HEK293 (cell line): ENCODE data around the gene SPATA6L.

Experiments
- CTCF ChIA-PET: fragments of 350-600 bp; formaldehyde crosslinking; extraction: SDS; loops from one replicate; lab custom pipeline; 2021; ENCODE audit warnings: antibody characterized with exemption; lab: Yijun Ruan, JAX
- POLR2A ChIA-PET: fragments of 300-600 bp; formaldehyde crosslinking; extraction: SDS; loops from one replicate; lab custom pipeline; 2020; ENCODE audit warnings: antibody characterized with exemption, inconsistent platforms; lab: Yijun Ruan, JAX
- H3K27ac ChIP-seq: fragments of 200-500 bp; sonication (Bioruptor generic); 2 replicates; pipeline ENCODE4 v1.5.1; 2014; ENCODE audit warnings: low read depth, low read length, control low read depth, inconsistent platforms; ENCODE audit errors: extremely low read depth
- H3K36me3 ChIP-seq, 2 experiments: fragments of 200-500 bp in 1 of 2; sonication (Bioruptor generic) in 1 of 2; 1 replicate in 1 of 2; 2 replicates in 1 of 2; pipeline ENCODE4 v1.5.1; 2014 to 2017; ENCODE audit warnings: inconsistent platforms in 2 of 2, low read length in 2 of 2; ENCODE audit not compliant: control insufficient read depth in 2 of 2, insufficient read depth in 1 of 2
- H3K4me1 ChIP-seq: fragments of 200-500 bp; sonication (Bioruptor generic); 2 replicates; pipeline ENCODE4 v1.5.1; 2014; ENCODE audit warnings: mild to moderate bottlenecking, low read length, inconsistent platforms; ENCODE audit not compliant: control insufficient read depth, insufficient read depth
- H3K4me3 ChIP-seq: 2 replicates; pipeline ENCODE4 v1.5.1; 2011; ENCODE audit warnings: low read depth, mild to moderate bottlenecking, control low read depth, low read length, moderate library complexity
- H3K9me3 ChIP-seq: fragments of 200-500 bp; sonication (Bioruptor generic); 2 replicates; pipeline ENCODE4 v1.5.1; 2014; ENCODE audit warnings: low read depth, low read length, inconsistent platforms; ENCODE audit not compliant: control insufficient read depth, insufficient read depth
- GLIS1 ChIP-seq: fragments of 450-650 bp; formaldehyde crosslinking; IDR thresholded peaks from 2 replicates; pipeline ENCODE4 v1.5.1; 2016; ENCODE audit warnings: missing biosample characterization, missing genetic modification characterization
- GLIS2 ChIP-seq: fragments of 450-650 bp; formaldehyde crosslinking; IDR thresholded peaks from 2 replicates; pipeline ENCODE4 v1.5.1; 2016; ENCODE audit warnings: missing biosample characterization, missing genetic modification characterization
- HOXA7 ChIP-seq: sonication (generic); formaldehyde crosslinking; IDR thresholded peaks from 2 replicates; pipeline ENCODE4 v1.8.1; 2022; ENCODE audit warnings: missing genetic modification reagents, borderline replicate concordance
- KLF7 ChIP-seq: fragments of 450-650 bp; formaldehyde crosslinking; IDR thresholded peaks from 2 replicates; pipeline ENCODE4 v1.5.1; 2016; ENCODE audit warnings: missing biosample characterization, missing genetic modification characterization, borderline replicate concordance
- PBX3 ChIP-seq: sonication (generic); formaldehyde crosslinking; IDR thresholded peaks from 2 replicates; pipeline ENCODE4 v1.8.1; 2022; ENCODE audit warnings: mild to moderate bottlenecking, moderate library complexity, missing genetic modification reagents
- SCRT2 ChIP-seq: fragments of 450-650 bp; formaldehyde crosslinking; IDR thresholded peaks from 2 replicates; pipeline ENCODE4 v1.5.1; 2016; ENCODE audit warnings: missing biosample characterization, missing genetic modification characterization
- SP3 ChIP-seq: fragments of 450-650 bp; formaldehyde crosslinking; IDR thresholded peaks from 2 replicates; pipeline ENCODE4 v1.5.1; 2016; ENCODE audit warnings: missing biosample characterization, missing genetic modification characterization
- YY1 ChIP-seq: fragments of 450-650 bp; formaldehyde crosslinking; IDR thresholded peaks from 2 replicates; pipeline ENCODE4 v1.5.1; 2018; ENCODE audit warnings: missing biosample characterization, missing genetic modification characterization
- ZBTB10 ChIP-seq: fragments of 450-650 bp; formaldehyde crosslinking; IDR thresholded peaks from 2 replicates; pipeline ENCODE4 v1.5.1; 2016; ENCODE audit warnings: missing biosample characterization, missing genetic modification characterization
- ZBTB8A ChIP-seq: fragments of 450-650 bp; formaldehyde crosslinking; IDR thresholded peaks from 2 replicates; pipeline ENCODE4 v1.5.1; 2016; ENCODE audit warnings: missing biosample characterization, missing genetic modification characterization
- ZFP69B ChIP-seq: fragments of 450-650 bp; formaldehyde crosslinking; IDR thresholded peaks from 2 replicates; pipeline ENCODE4 v1.5.1; 2016; ENCODE audit warnings: missing biosample characterization, missing genetic modification characterization
- ZNF10 ChIP-seq: fragments of 450-650 bp; formaldehyde crosslinking; IDR thresholded peaks from 2 replicates; pipeline ENCODE4 v1.5.1; 2017; ENCODE audit warnings: missing biosample characterization, missing genetic modification characterization
- ZNF132 ChIP-seq: fragments of 450-650 bp; formaldehyde crosslinking; IDR thresholded peaks from 2 replicates; pipeline ENCODE4 v1.5.1; 2017; ENCODE audit warnings: missing biosample characterization, missing genetic modification characterization, borderline replicate concordance
- ZNF138 ChIP-seq: fragments of 450-650 bp; formaldehyde crosslinking; IDR thresholded peaks from 2 replicates; pipeline ENCODE4 v1.5.1; 2016; ENCODE audit warnings: missing biosample characterization, missing genetic modification characterization, borderline replicate concordance
- ZNF274 ChIP-seq, 2 experiments: fragments of 200-500 bp in 1 of 2; fragments of 450-650 bp in 1 of 2; sonication (Bioruptor generic) in 1 of 2; formaldehyde crosslinking in 1 of 2; IDR thresholded peaks; 2 replicates each; pipeline versions ENCODE4 v1.5.1 to v1.6.1; 2014 to 2016; ENCODE audit warnings: borderline replicate concordance in 1 of 2, inconsistent platforms in 1 of 2, low read length in 1 of 2, missing biosample characterization in 1 of 2, missing genetic modification characterization in 1 of 2
- ZNF350 ChIP-seq: fragments of 450-650 bp; formaldehyde crosslinking; IDR thresholded peaks from 2 replicates; pipeline ENCODE4 v1.5.0; 2017; ENCODE audit warnings: missing biosample characterization, mild to moderate bottlenecking, missing genetic modification characterization
- ZNF404 ChIP-seq: fragments of 450-650 bp; formaldehyde crosslinking; IDR thresholded peaks from 2 replicates; pipeline ENCODE4 v1.5.1; 2017; ENCODE audit warnings: missing biosample characterization, missing genetic modification characterization
- ZNF433 ChIP-seq: fragments of 450-650 bp; formaldehyde crosslinking; IDR thresholded peaks from 2 replicates; pipeline ENCODE4 v1.5.1; 2016; ENCODE audit warnings: missing biosample characterization, missing genetic modification characterization, low read depth
- ZNF548 ChIP-seq: fragments of 450-650 bp; formaldehyde crosslinking; IDR thresholded peaks from 2 replicates; pipeline ENCODE4 v1.5.1; 2016; ENCODE audit warnings: missing biosample characterization, missing genetic modification characterization
- ZNF555 ChIP-seq: fragments of 450-650 bp; formaldehyde crosslinking; conservative IDR thresholded peaks from 2 replicates; pipeline ENCODE4 v1.5.1; 2017; ENCODE audit warnings: missing biosample characterization, mild to moderate bottlenecking, missing genetic modification characterization, inconsistent platforms
- ZNF585B ChIP-seq: fragments of 450-650 bp; formaldehyde crosslinking; IDR thresholded peaks from 2 replicates; pipeline ENCODE4 v1.5.1; 2016; ENCODE audit warnings: missing biosample characterization, missing genetic modification characterization
- ZNF596 ChIP-seq: fragments of 450-650 bp; IDR thresholded peaks from 2 replicates; pipeline ENCODE4 v1.5.0; 2018; ENCODE audit warnings: missing biosample characterization, mild to moderate bottlenecking, missing genetic modification characterization, moderate library complexity
- ZNF600 ChIP-seq: fragments of 450-650 bp; formaldehyde crosslinking; IDR thresholded peaks from 2 replicates; pipeline ENCODE4 v1.5.1; 2016; ENCODE audit warnings: missing biosample characterization, missing genetic modification characterization
- ZNF624 ChIP-seq: fragments of 450-650 bp; formaldehyde crosslinking; IDR thresholded peaks from 2 replicates; pipeline ENCODE4 v1.5.1; 2017; ENCODE audit warnings: missing biosample characterization, missing genetic modification characterization
- ZNF629 ChIP-seq: fragments of 450-650 bp; formaldehyde crosslinking; IDR thresholded peaks from 2 replicates; pipeline ENCODE4 v1.5.1; 2017; ENCODE audit warnings: missing biosample characterization, missing genetic modification characterization
- ZNF792 ChIP-seq: fragments of 450-650 bp; formaldehyde crosslinking; IDR thresholded peaks from 2 replicates; pipeline ENCODE4 v1.5.1; 2016; ENCODE audit warnings: missing biosample characterization, missing genetic modification characterization
- TF ChIP-seq, protein P1 (sequence below): fragments of 450-650 bp; formaldehyde crosslinking; IDR thresholded peaks from 2 replicates; pipeline ENCODE4 v1.5.1; 2016; ENCODE audit warnings: missing biosample characterization, missing genetic modification characterization
- TF ChIP-seq, protein P2 (sequence below): fragments of 450-650 bp; formaldehyde crosslinking; IDR thresholded peaks from 2 replicates; pipeline ENCODE4 v1.5.1; 2017; ENCODE audit warnings: missing biosample characterization, missing genetic modification characterization

SPATA6L gene

DNA sequence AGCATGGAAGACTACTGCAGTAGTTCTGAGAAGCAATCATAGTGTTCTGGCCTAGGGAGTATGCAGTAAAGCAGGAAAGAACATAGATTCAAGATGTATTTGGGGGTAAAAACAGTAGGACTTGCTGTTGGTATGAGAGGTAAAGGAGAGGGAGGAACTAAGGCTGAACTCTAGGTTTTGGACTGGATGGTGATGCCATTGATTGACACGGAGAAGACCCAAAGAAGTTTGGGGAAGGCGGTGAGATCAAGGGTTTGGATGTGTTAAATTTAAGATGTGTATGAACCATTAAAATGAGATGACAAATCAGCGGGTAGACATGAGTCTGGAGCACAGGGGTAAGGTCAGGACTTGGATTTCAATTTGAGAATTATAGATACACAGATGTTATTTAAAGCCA lies 11.1 kb upstream of the SPATA6L start:
- H3K27ac ChIP-seq, result no peak overlapping the region
- POLR2A ChIA-PET, result interaction anchor here (0.6 to 2.4 kb wide), 5 partner anchors 12 to 173 kb away, joined by 3 to 20 read pairs (median 3); partner anchors contain the start of gene SPATA6L

GRCh38 chr9:4674783-4675182 lies 8.5 kb upstream of the SPATA6L start:
- POLR2A ChIA-PET, result no interaction called here
- Histone ChIP-seq H3K4me1 (no peaks in the 10 kb centered on the region), H3K4me3 (no peak overlapping the region), H3K36me3 (no peaks in the 10 kb centered on the region), H3K9me3 (no peaks in the 10 kb centered on the region), H3K27ac (no peak overlapping the region)
- CTCF ChIA-PET, result interaction anchor here (0.6 to 4.3 kb wide), 3 partner anchors 9 to 19 kb away, joined by 4 to 16 read pairs (median 4); partner anchors contain the start of genes PLPP6 and SPATA6L
- TF ChIP-seq ZNF585B (tag by site-specific recombination) (no peak), HOXA7 (CRISPR knock-in tag) (no peak), SCRT2 (no peak), ZNF624 (no peak), GLIS1 (peak; percentile 22; the same call in 1 of the 2 replicates), ZNF10 (tag by site-specific recombination) (no peak), ZNF629 (tag by site-specific recombination) (peak; percentile 37; the same call in 1 of the 2 replicates), ZNF404 (tag by site-specific recombination) (no peak), ZNF274 (IDR thresholded peaks at IDR 0.05; ENCODE audit: low read length) (no peak), ZNF274 (tag by site-specific recombination; IDR thresholded peaks at IDR 0.05; ENCODE audit: borderline replicate concordance) (no peak), ZNF555 (no peak), ZNF792 (tag by site-specific recombination) (no peak), ZNF548 (tag by site-specific recombination) (no peak), ZFP69B (tag by site-specific recombination) (peak; percentile 93), SP3 (tag by site-specific recombination) (no peak), ZNF132 (tag by site-specific recombination) (no peak), ZNF596 (tag by site-specific recombination) (no peak)
- TF ChIP-seq, protein P1, sequence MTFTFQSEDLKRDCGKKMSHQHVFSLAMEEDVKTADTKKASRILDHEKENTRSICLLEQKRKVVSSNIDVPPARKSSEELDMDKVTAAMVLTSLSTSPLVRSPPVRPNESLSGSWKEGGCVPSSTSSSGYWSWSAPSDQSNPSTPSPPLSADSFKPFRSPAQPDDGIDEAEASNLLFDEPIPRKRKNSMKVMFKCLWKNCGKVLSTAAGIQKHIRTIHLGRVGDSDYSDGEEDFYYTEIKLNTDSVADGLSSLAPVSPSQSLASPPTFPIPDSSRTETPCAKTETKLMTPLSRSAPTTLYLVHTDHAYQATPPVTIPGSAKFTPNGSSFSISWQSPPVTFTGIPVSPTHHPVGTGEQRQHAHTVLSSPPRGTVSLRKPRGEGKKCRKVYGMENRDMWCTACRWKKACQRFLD (tag by site-specific recombination), result no peak
- TF ChIP-seq, protein P2, sequence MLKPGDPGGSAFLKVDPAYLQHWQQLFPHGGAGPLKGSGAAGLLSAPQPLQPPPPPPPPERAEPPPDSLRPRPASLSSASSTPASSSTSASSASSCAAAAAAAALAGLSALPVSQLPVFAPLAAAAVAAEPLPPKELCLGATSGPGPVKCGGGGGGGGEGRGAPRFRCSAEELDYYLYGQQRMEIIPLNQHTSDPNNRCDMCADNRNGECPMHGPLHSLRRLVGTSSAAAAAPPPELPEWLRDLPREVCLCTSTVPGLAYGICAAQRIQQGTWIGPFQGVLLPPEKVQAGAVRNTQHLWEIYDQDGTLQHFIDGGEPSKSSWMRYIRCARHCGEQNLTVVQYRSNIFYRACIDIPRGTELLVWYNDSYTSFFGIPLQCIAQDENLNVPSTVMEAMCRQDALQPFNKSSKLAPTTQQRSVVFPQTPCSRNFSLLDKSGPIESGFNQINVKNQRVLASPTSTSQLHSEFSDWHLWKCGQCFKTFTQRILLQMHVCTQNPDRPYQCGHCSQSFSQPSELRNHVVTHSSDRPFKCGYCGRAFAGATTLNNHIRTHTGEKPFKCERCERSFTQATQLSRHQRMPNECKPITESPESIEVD (tag by site-specific recombination), result peak; percentile 66

More for the DNA sequence above, 11.1 kb upstream of the SPATA6L start:
- Histone ChIP-seq H3K4me1 (no peaks in the 10 kb centered on the region), H3K9me3 (no peaks in the 10 kb centered on the region), H3K4me3 (no peak overlapping the region), H3K36me3 (no peaks in the 10 kb centered on the region; a peak in 1 of 3 replicates)
- TF ChIP-seq ZBTB10 (tag by site-specific recombination) (no peak), ZNF138 (tag by site-specific recombination) (no peak), ZNF350 (tag by site-specific recombination) (no peak), KLF7 (no peak), GLIS2 (tag by site-specific recombination) (no peak), ZNF600 (tag by site-specific recombination) (no peak), YY1 (tag by site-specific recombination) (no peak), ZBTB8A (tag by site-specific recombination) (no peak), ZNF548 (tag by site-specific recombination) (no peak), ZNF433 (no peak), PBX3 (CRISPR knock-in tag) (no peak)
- CTCF ChIA-PET, result interaction anchor here (0.6 to 4.3 kb wide), 6 partner anchors 10 to 1808 kb away, joined by 3 to 16 read pairs (median 4); partner anchors contain the start of genes PLPP6 and SPATA6L
